Activated CD8-positive, alpha-beta T cell treated with anti-CD3 and anti-CD28 coated beads for 36 hours (primary cell): Measurements from ENCODE around the gene TMEM182. TPM values are rescaled to one million over a fixed set of nuclear protein-coding genes. Genes with fewer than 3 reads are reported as not detected.

Source experiments
- ATAC-seq: fragments of 200-7000 bp; cut with Tn5 transposase; one replicate; pipeline ENCODE4 v1.10.0; 2021; ENCODE audit warnings: mild to moderate bottlenecking, moderate library complexity
- CTCF ChIA-PET: fragments of 350-600 bp; sonication (Branson Sonifier 250); formaldehyde crosslinking; loops from one replicate; lab custom pipeline; 2021; ENCODE audit warnings: antibody characterized with exemption; lab: Charles Lee
- POLR2A ChIA-PET: fragments of 350-600 bp; sonication (Branson Sonifier 250); formaldehyde crosslinking; loops from one replicate; lab custom pipeline; 2021; ENCODE audit warnings: antibody characterized with exemption; lab: Charles Lee
- DNase-seq: peaks from one replicate; pipeline ENCODE4 v3.0.0-alpha.2; 2020
- H3K27ac Mint-ChIP-seq: one replicate; pipeline ENCODE4 v1.8.0; 2021; ENCODE audit warnings: mild to moderate bottlenecking, mixed read lengths
- H3K27me3 Mint-ChIP-seq: one replicate; pipeline ENCODE4 v1.8.0; 2021; ENCODE audit warnings: mixed read lengths
- H3K36me3 Mint-ChIP-seq: one replicate; pipeline ENCODE4 v1.8.0; 2021; ENCODE audit warnings: low read depth, mixed read lengths
- H3K4me1 Mint-ChIP-seq: one replicate; pipeline ENCODE4 v1.8.0; 2021; ENCODE audit warnings: low read depth, mixed read lengths
- H3K4me3 Mint-ChIP-seq: one replicate; pipeline ENCODE4 v1.8.0; 2021; ENCODE audit warnings: mild to moderate bottlenecking, moderate library complexity, mixed read lengths
- H3K9me3 Mint-ChIP-seq: one replicate; pipeline ENCODE4 v1.8.0; 2021; ENCODE audit warnings: mixed read lengths
- CTCF ChIP-seq: fragments of 200-600 bp; IDR thresholded peaks from one replicate; pipeline ENCODE4 v1.8.0; 2022; ENCODE audit warnings: antibody characterized with exemption, mild to moderate bottlenecking
- intact Hi-C: fragments of 100-400 bp; cut with micrococcal nuclease; formaldehyde crosslinking; loops from one replicate; pipeline ENCODE4 v1.10.0; 2022
- total RNA-seq, 2 experiments: library from RNA; stranded (reverse); gene quantifications; one replicate each; pipeline ENCODE4 v1.2.3, GENCODE V29; 2021

Gene TMEM182
- total RNA-seq, 2 experiments from 2014 or later, result 4.4 to 5.3 TPM

- no peaks in the 10 kb centered on the region for H3K4me1 Mint-ChIP-seq
- POLR2A ChIA-PET, result no interaction called here
- H3K27me3 Mint-ChIP-seq, result no peaks in the 10 kb centered on the region
- intact Hi-C loops, result no loop called here
- H3K27ac Mint-ChIP-seq, result no peak overlapping the region
- H3K36me3 Mint-ChIP-seq, result no peaks in the 10 kb centered on the region
- H3K4me3 Mint-ChIP-seq, result no peak overlapping the region
- no peaks in the 10 kb centered on the region for H3K9me3 Mint-ChIP-seq
- no peak for TF ChIP-seq CTCF
- ATAC-seq (no peak), DNase-seq (no peak)
- CTCF ChIA-PET, result interaction anchor here (0.7 kb wide), 1 partner anchor 73 kb away, joined by 3 read pairs; no protein-coding TSS in a partner anchor
These were observed 72.9 kb downstream of the TMEM182 start for GRCh38 chr2:102834523-102835273.

GRCh38 chr2:102837626-102838198 lies 75.9 kb downstream of the TMEM182 start:
- ATAC-seq (no peak), DNase-seq (no peak)
- no peaks in the 10 kb centered on the region for H3K36me3 Mint-ChIP-seq
- intact Hi-C loops, result no loop called here
- H3K27me3 Mint-ChIP-seq, result no peaks in the 10 kb centered on the region
- TF ChIP-seq CTCF, result no peak
- no peaks in the 10 kb centered on the region for H3K4me1 Mint-ChIP-seq
- H3K4me3 Mint-ChIP-seq, result no peak overlapping the region
- POLR2A ChIA-PET, result no interaction called here
- CTCF ChIA-PET, result interaction anchor here (0.8 kb wide), 1 partner anchor 322 kb away, joined by 3 read pairs; no protein-coding TSS in a partner anchor
- H3K9me3 Mint-ChIP-seq, result no peaks in the 10 kb centered on the region
- H3K27ac Mint-ChIP-seq, result no peak overlapping the region

- Mint-ChIP-seq H3K9me3 (no peaks in the 10 kb centered on the region), H3K27ac (no peak overlapping the region), H3K4me3 (no peak overlapping the region), H3K36me3 (no peaks in the 10 kb centered on the region), H3K27me3 (no peaks in the 10 kb centered on the region), H3K4me1 (no peaks in the 10 kb centered on the region)
- ATAC-seq (no peak), DNase-seq (peak; percentile 45)
- ChIA-PET POLR2A (no interaction called here), CTCF (interaction anchor here (0.6 to 3.8 kb wide), 20 partner anchors 8 to 136 kb away, joined by 3 to 37 read pairs (median 4); a partner anchor contains a TSS)
- peak; percentile 95 for TF ChIP-seq CTCF
- intact Hi-C loops, result no loop called here
These were observed 78.0 kb downstream of the TMEM182 start for GRCh38 chr2:102839668-102840388.

- Mint-ChIP-seq H3K4me1 (no peaks in the 10 kb centered on the region), H3K27me3 (no peaks in the 10 kb centered on the region), H3K27ac (no peak overlapping the region), H3K9me3 (no peaks in the 10 kb centered on the region), H3K36me3 (no peaks in the 10 kb centered on the region), H3K4me3 (no peak overlapping the region)
- ATAC-seq (peak; percentile 53), DNase-seq (peak; percentile 42)
- intact Hi-C loops, result no loop called here
- TF ChIP-seq CTCF, result no peak
- ChIA-PET POLR2A (no interaction called here), CTCF (interaction anchor here (0.6 to 3.8 kb wide), 16 partner anchors 10 to 439 kb away, joined by 3 to 37 read pairs (median 3); no protein-coding TSS in a partner anchor)
These were observed 79.4 kb downstream of the TMEM182 start for GRCh38 chr2:102841107-102841840.
